GM18508 (cell line): ENCODE results near the gene RHO.

Source experiments
- ATAC-seq: cut with Tn5 transposase; IDR thresholded peaks from one replicate; pipeline ENCODE4 v1.9.1; 2021; ENCODE audit warnings: moderate number of reproducible peaks; ENCODE audit not compliant: insufficient read depth, unreplicated experiment

RHO gene

GRCh38 chr3:129557548-129557894 lies 29.1 kb downstream of the RHO start:
- ATAC-seq, result no peak

GRCh38 chr3:129558081-129558771 lies 29.8 kb downstream of the RHO start:
- no peak for ATAC-seq

- no peak for ATAC-seq
Measured at GRCh38 chr3:129558772-129559564, 30.5 kb downstream of the RHO start.

DNA sequence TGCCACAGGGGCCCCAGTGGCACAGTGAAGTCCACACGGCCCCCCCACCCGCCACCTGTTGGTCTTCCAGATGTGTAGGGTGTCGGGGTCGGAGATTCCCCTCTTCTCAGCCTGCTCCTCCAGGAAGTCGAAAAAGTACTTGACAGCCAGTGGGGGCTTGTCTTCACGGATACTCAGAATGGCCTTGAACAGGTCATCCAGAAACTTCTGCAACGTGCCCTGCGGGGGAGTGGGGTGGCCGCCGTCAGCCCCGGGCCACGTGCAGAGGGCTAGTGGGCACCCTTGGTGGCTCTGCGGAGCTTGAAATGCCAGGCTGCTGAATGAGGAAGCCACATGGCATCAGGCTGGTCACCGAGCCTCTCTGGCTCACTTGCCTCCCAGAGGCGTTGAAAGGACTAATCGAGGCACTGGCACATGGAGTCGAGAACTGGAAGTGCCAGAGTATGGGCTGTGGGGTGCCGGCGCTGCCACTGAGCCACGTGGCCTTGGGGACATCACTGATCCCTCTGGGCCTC lies 31.2 kb downstream of the RHO start:
- ATAC-seq, result no peak

- no peak for ATAC-seq
Measured at GRCh38 chr3:129560269-129560787, 31.9 kb downstream of the RHO start.

DNA sequence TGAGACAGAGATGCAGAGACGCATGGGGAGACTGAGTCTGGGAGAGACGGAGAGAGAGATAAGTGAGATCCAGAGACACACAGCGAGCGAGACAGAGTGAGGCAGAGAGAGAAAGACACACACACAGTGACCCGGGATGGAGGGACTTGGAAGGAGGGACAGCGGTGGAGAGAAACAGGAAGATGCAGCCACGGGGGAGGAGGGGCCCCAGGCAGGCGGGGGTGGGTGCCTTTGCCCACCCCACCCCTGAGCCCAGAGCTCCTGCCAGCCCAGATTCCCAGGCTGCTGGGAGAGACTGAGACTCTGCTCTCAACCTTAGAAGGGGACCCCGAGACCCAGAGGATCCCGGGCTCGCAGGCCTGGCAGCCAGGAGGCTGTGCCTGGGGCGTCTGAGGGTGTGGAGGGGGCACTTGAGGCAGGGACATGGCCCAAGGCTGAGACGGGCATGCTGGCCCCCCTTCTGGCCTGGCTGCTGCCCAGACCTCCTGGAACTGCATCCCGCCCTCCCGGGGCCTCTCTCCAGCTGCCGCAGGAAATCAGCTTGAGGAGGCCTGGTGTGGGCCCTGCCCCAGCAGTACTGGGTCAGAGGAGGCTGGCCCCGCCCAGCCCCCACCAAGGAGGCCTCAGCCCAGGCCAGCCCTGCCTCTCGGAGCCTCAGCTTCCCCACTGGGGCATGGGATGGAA lies 32.6 kb downstream of the RHO start:
- ATAC-seq, result no peak

DNA sequence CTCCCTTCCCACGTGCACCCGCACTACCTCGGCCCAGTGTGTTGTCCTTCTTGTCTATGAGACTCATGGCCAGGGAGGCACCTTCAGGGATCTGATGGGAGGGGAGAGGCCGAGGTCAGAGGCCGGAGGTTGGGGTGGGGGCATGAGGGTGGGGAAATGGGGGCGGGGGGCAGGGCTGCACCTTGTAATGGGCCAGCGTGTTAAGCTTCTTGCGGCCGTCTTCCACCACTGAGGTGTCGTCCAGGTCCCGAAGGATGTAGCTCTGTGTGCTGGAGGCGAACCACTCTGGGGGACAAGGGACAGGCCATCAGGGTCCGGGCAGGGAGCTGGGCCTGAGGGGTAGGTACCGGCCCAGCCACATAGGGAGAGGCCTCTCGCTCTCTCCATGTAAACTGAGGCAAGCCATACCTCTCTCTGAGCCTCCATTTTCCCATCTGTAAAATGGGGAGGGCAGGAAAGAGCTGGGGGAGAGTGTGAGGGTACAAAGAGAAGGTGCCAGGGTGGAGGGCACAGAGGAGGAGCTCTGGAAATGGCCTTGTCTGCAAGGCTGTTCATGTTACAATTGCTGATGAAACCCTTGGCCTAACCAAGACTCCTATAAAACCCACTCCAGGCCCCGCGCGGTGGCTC lies 33.3 kb downstream of the RHO start:
- ATAC-seq, result no peak

GRCh38 chr3:129562803-129563202 lies 34.4 kb downstream of the RHO start:
- no peak for ATAC-seq

GRCh38 chr3:129563332-129563731 lies 34.9 kb downstream of the RHO start:
- ATAC-seq, result no peak

- ATAC-seq, result no peak
Measured at GRCh38 chr3:129563850-129564535, 35.6 kb downstream of the RHO start.

- ATAC-seq, result no peak
Measured at GRCh38 chr3:129564981-129565644, 36.7 kb downstream of the RHO start.

- no peak for ATAC-seq
Measured at GRCh38 chr3:129565902-129566301, 37.5 kb downstream of the RHO start.

GRCh38 chr3:129567176-129567705 lies 38.8 kb downstream of the RHO start:
- ATAC-seq, result no peak

DNA sequence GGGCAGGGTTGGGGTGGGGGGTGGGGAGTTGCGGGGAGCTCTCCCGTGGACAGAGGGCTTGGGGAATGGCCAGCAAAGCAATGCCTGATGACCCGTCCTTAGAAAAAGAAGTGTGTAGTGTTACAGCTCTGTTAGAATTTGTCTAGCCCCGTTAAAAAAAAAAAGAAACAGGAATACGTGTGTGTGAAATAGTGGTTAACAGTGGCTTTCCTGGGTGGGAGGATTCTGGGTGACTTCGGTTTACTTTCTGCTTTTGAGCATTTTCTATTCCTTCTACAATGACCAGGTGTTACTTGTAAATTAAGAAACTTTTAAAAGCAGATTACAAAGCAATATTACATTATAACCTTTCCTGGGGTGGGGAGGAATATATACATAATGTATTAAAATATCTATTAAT lies 39.5 kb downstream of the RHO start:
- no peak for ATAC-seq

DNA sequence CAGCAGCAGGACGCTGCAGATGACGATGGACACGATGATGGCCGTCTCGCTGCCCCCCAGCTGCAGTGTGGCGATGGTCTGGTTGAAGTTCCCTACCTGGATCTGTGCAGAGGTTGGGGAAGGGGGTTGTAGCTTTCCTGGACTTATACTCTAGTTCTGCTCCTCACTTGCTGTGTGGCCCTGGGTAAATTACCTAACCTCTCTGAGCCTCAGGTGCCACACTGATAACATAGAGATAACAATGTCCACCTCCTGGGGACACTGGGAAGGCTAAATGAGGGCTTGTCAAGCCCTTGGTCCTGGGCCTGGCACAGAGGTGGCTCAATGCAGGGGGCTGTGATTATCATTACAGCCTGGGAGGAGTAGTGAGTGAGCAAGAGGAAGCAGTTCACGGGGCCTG lies 41.4 kb downstream of the RHO start:
- no peak for ATAC-seq

DNA sequence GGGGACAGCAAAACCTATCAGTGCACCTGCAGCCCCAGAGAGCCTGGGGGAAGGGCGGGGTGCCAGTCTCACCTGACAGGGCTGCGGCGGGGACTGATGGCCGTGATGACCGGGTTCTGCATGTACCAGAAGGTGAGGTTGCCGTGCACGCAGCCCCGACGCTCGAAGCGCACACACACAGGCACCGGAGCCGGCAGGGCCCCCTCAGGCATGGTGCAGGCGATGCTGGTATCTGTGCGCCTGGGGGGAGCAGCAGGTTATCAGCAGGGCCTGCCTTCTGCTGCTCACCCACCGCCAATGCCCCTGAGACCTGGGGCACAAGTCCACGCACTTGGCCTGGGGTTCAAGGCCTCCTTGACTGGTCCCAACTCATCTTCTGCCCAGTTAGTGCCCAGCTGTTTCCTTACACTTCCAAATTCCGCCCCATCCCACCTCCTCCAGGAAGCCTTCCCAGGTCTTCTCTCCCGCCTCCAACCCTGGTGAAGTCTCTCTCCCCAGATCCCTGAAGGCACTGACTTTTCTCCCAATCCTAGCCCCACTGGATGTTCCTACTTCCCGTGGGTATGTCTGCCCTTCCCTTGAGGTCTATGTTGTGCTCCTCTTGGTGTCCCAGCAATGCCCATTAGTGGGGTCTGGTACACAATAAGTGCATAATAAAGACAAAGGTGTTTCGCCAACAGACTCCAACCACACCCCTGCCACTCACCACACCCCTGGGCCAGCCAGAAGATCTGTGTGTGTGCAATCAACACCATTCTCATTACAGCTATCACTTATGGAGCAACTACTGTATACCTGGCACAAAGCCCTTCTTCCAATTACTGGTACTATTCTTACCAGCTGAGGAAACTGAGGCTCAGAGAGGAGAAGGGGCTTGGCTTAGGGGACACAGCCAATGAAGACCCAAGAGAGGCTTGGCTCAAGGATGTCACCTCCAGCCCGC lies 43.4 kb downstream of the RHO start:
- no peak for ATAC-seq

- no peak for ATAC-seq
Measured at GRCh38 chr3:129572603-129573002, 44.2 kb downstream of the RHO start.

DNA sequence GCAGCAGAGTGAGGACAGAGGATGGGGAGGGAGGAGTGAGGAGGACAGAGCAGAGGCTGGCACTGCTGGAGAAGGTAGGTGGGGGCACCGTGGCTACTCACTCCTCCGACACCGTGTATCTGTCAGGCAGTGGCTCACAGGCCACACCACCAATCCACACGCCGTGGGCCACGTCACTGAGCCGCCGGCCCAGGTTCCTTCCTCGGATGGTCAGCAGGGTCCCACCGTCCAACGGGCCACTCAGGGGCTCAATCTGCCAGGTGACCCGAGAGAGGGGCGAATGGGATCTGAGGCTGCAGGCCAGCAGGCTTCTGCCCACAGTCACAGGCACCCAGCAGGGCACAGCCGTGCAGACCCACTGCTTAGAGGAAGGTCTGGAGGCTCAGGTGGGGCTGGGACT lies 45.1 kb downstream of the RHO start:
- ATAC-seq, result no peak
